Activated CD8-positive, alpha-beta T cell treated with anti-CD3 and anti-CD28 coated beads, Interleukin-2, amount 10 ng/mL, durations not matched to agents 7 days and 5 days (primary cell): ENCODE data around the gene EPN1. TPM values are rescaled to one million over a fixed set of nuclear protein-coding genes. Genes with fewer than 3 reads are reported as not detected.
A peak's percentile ranks its signal among the peaks of the same experiment; 100 is the strongest.

Source experiments
- ATAC-seq: fragments of 150-1000 bp; cut with Tn5 transposase; one replicate; pipeline ENCODE4 v1.10.0; 2021; ENCODE audit warnings: moderate library complexity
- CTCF ChIA-PET: fragments of 350-600 bp; sonication (Branson Sonifier 250); formaldehyde crosslinking; loops from one replicate; lab custom pipeline; 2021; ENCODE audit warnings: antibody characterized with exemption; lab: Charles Lee
- POLR2A ChIA-PET: fragments of 350-600 bp; sonication (Branson Sonifier 250); formaldehyde crosslinking; loops from one replicate; lab custom pipeline; 2021; ENCODE audit warnings: antibody characterized with exemption; lab: Charles Lee
- DNase-seq: peaks from one replicate; pipeline ENCODE4 v3.0.0-alpha.2; 2020
- H3K27ac Mint-ChIP-seq: one replicate; pipeline ENCODE4 v1.8.0; 2021; ENCODE audit warnings: mild to moderate bottlenecking, mixed read lengths
- H3K27me3 Mint-ChIP-seq: one replicate; pipeline ENCODE4 v1.8.0; 2021; ENCODE audit warnings: low read depth, mixed read lengths
- H3K36me3 Mint-ChIP-seq: one replicate; pipeline ENCODE4 v1.8.0; 2021; ENCODE audit warnings: low read depth, mixed read lengths
- H3K4me1 Mint-ChIP-seq: one replicate; pipeline ENCODE4 v1.8.0; 2021; ENCODE audit warnings: low read depth, mixed read lengths
- H3K4me3 Mint-ChIP-seq: one replicate; pipeline ENCODE4 v1.8.0; 2021; ENCODE audit warnings: mild to moderate bottlenecking, mixed read lengths
- H3K9me3 Mint-ChIP-seq: one replicate; pipeline ENCODE4 v1.8.0; 2022; ENCODE audit warnings: mixed read lengths; ENCODE audit not compliant: insufficient read depth
- total RNA-seq, 2 experiments: library from RNA; stranded (reverse); gene quantifications; one replicate each; pipeline ENCODE4 v1.2.3, GENCODE V29; 2021

EPN1 gene
- total RNA-seq, 2 experiments from 2014 or later = 63.6 to 67.0 TPM

DNA sequence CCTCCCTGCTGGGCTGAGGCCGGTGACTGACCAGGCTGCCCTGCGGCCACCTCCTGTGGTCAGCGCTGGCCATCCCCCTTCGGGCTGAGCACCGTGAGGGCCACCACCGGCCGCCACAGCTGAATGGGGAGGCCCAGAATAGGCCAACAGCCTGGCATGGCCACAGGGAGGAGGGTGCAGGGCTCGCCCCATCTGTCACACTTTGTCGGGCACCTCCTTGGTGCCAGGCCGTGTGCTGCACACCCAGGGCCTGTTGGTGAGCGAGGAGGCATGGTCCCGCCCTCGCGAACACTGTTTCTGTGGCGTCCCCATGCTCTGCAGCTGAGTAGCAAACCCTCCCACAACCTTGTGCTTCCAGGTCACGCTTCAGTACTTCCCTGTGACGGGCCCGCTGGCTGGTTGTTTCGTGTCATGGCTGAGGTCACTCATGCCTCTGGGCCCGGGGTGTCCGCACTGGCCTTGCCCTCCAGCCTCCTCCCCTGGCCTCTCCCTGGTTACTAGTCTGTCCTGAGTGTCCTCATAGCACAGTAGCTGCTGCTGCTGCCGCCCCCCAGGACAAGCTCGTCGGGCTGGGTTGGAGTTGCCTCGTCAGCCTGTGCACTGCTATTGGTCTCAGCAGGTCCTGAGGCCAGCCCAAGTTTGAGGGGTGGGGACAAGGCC is 15.2 kb downstream of the EPN1 start:
- POLR2A ChIA-PET = no interaction called here
- Mint-ChIP-seq H3K27me3 (no peaks in the 10 kb centered on the region), H3K4me3 (no peak overlapping the region), H3K4me1 (peaks cover 4% of the 10 kb centered on the region), H3K27ac (no peak overlapping the region), H3K9me3 (no peaks in the 10 kb centered on the region), H3K36me3 (peaks cover 28% of the 10 kb centered on the region)
- CTCF ChIA-PET = no interaction called here
- no peak for ATAC-seq
- no peak for DNase-seq

DNA sequence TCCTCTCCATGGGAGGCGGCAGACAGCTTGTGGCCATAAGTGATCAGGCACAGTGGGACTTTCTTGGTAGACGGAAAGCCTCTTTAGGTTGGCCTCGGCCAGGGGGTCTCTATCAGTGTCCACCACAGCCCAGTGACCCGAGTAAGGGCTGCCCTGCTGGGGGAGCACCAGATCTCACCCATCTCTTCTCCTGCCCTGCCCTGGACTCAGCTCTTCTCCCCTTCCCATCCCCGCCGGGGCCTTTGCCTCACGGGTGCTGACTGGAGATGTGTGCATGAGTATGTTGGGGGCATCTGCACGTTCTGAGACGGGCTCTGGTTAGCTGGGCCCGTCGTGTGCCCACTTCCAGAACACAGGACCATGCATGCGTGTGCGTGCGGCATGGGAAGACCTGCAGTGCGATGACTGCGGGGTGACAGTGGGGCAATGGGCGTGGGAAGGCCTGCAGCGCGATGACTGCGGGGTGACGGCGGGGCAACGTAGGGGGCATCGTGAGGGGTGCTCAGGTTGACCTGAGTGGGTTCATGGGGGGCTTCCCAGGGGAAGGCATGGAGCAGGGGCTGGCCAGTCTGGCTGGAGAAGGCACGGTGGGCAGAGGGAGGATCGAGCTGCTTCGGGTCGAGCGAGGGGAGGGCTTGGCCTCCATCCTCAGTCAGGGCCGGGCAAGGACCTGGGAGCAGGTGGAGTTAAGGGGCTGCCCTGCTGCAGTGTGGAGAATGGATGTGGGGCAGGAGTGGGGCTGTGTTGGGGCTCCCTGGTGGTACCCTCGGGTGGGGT is 15.9 kb downstream of the EPN1 start:
- POLR2A ChIA-PET = no interaction called here
- ATAC-seq = no peak
- Mint-ChIP-seq H3K9me3 (no peaks in the 10 kb centered on the region), H3K36me3 (peaks cover 30% of the 10 kb centered on the region), H3K27ac (no peak overlapping the region), H3K27me3 (no peaks in the 10 kb centered on the region), H3K4me3 (no peak overlapping the region), H3K4me1 (peaks cover 4% of the 10 kb centered on the region)
- DNase-seq = no peak
- CTCF ChIA-PET = no interaction called here

DNA sequence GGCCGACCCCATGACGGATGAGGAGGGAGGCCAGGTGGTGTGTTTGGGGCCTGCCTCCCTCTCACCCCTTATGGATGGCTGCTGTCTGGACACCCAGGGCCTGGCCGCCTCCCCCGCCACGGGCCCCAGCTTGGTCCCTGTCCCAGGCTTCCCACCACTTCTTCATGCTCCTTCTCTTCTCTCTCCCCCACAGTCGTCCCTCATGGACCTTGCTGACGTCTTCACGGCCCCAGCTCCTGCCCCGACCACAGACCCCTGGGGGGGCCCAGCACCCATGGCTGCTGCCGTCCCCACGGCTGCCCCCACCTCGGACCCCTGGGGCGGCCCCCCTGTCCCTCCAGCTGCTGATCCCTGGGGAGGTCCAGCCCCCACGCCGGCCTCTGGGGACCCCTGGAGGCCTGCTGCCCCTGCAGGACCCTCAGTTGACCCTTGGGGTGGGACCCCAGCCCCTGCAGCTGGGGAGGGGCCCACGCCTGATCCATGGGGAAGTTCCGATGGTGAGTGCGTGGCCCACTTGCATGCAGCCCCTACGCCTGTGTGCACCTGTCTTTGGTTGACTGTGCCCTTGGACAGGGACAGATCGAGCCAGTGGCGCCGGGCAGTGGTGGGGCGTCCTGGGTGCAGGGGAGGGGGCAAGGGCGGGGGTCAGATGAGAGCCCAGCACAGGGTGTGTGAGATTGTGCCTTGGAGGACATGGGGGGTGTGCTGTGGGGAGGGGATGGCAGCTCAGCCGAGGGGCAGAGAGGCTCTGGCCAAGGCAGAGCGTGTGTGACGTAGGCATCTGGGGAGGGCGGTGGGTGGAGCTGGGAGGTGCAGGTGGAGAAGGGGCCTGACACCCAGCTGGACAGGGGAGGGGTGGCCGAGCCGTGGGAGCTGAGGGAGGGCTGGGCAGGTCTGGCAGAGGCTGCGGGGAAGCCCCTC is 16.8 kb downstream of the EPN1 start:
- no peak overlapping the region for H3K4me3 Mint-ChIP-seq
- POLR2A ChIA-PET = no interaction called here
- H3K27me3 Mint-ChIP-seq = no peaks in the 10 kb centered on the region
- H3K9me3 Mint-ChIP-seq = no peaks in the 10 kb centered on the region
- ATAC-seq (no peak), DNase-seq (no peak)
- H3K36me3 Mint-ChIP-seq = peaks cover 26% of the 10 kb centered on the region
- peaks cover 4% of the 10 kb centered on the region for H3K4me1 Mint-ChIP-seq
- CTCF ChIA-PET = no interaction called here
- no peak overlapping the region for H3K27ac Mint-ChIP-seq

DNA sequence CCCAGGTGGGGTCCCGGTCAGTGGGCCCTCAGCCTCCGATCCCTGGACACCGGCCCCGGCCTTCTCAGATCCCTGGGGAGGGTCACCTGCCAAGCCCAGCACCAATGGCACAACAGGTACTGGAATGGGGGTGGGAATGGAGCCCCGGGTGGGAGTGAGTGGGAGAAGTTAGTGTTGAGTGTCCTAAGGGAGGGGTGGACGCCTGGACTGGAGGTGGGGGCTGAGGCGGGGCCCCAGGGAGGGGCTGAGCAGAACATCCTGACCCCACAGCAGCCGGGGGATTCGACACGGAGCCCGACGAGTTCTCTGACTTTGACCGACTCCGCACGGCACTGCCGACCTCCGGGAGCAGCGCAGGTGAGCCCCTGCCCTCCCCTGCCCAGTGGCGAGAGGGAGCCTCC is 17.7 kb downstream of the EPN1 start:
- Mint-ChIP-seq H3K27ac (no peak overlapping the region), H3K4me3 (no peak overlapping the region), H3K9me3 (no peaks in the 10 kb centered on the region), H3K4me1 (peaks cover 4% of the 10 kb centered on the region), H3K27me3 (no peaks in the 10 kb centered on the region), H3K36me3 (peaks cover 31% of the 10 kb centered on the region)
- POLR2A ChIA-PET = no interaction called here
- no peak for ATAC-seq
- DNase-seq = no peak
- CTCF ChIA-PET = no interaction called here

DNA sequence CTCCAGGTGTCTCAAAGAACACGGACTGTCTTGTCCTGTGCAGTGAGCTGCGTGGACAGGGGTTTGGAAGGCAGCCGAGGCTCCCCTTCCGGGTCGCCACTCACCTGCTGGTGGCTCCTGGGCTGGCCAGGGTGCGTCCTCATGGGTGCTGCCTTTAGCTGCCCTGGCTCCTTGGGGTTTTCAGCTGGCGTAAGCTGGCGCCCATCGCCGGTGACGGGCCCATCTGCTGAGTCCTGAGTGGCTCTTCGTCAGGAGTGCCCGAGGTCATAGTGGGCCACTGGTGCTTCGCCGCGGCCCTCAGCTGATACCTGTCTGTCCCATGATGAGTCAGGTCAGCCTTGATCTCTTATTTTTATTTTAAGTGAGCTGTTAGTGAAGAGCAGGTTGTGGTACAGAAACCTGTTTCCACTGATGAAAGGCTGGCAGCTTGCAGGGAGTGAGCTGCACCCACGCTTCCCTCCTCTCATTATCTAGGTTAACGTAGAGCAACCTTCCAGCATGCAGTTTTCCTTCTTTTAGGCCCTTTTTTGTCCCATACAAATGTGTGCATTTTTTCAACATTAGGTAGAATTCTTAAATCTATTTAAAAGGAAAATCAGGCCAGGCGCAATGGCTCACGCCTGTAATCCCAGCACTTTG is 18.4 kb downstream of the EPN1 start:
- POLR2A ChIA-PET = no interaction called here
- no peaks in the 10 kb centered on the region for H3K27me3 Mint-ChIP-seq
- H3K4me1 Mint-ChIP-seq = peaks cover 2% of the 10 kb centered on the region
- peak overlapping the region; percentile 39 for H3K27ac Mint-ChIP-seq
- ATAC-seq (no peak), DNase-seq (no peak)
- CTCF ChIA-PET = no interaction called here
- peaks cover 34% of the 10 kb centered on the region for H3K36me3 Mint-ChIP-seq
- H3K4me3 Mint-ChIP-seq = no peak overlapping the region
- no peaks in the 10 kb centered on the region for H3K9me3 Mint-ChIP-seq

DNA sequence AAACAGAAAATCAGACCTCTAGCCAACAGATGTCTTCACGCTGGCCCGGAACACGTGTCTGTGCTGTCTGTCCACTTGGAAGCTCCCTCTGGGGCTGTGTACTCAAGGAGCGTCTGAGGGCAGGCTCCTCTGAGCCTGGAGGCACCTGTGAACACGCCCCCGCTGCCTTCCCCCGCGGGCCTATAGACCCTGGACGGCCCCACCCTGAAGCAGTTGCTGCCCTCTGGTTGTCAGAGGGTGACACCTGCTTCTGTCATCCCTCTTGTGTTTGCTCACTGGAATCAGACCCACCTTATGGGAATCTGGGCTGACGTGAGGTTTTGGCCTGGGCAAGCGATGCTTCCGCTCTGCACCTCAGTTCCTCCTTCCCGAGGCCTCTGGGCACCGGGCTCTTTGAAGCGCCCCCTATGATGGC is 19.2 kb downstream of the EPN1 start:
- H3K4me1 Mint-ChIP-seq = no peaks in the 10 kb centered on the region

DNA sequence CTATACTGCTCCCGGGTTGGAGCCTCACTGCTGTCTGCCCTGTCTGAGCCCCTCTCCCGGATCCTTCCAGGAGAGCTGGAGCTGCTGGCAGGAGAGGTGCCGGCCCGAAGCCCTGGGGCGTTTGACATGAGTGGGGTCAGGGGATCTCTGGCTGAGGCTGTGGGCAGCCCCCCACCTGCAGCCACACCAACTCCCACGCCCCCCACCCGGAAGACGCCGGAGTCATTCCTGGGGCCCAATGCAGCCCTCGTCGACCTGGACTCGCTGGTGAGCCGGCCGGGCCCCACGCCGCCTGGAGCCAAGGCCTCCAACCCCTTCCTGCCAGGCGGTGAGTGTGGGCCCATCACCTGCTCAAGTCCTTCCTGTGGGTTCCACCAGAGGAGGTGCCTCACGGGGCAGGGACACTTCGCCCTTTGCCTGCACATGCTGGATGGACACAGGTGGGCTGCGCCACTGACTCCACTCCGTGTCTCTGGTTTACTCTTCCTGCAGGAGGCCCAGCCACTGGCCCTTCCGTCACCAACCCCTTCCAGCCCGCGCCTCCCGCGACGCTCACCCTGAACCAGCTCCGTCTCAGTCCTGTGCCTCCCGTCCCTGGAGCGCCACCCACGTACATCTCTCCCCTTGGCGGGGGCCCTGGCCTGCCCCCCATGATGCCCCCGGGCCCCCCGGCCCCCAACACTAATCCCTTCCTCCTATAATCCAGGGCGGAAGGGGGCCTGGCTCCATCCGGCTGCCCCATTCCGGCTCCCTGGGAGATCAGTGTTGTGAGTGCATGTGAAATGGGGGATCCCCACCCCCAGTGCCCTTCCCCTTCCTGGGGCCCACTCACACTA is 19.8 kb downstream of the EPN1 start:
- no peak for ATAC-seq
- Mint-ChIP-seq H3K27ac (no peak overlapping the region), H3K4me1 (no peaks in the 10 kb centered on the region), H3K9me3 (no peaks in the 10 kb centered on the region), H3K27me3 (no peaks in the 10 kb centered on the region), H3K4me3 (no peak overlapping the region), H3K36me3 (peaks cover 33% of the 10 kb centered on the region)
- CTCF ChIA-PET = no interaction called here
- DNase-seq = no peak
- POLR2A ChIA-PET = no interaction called here

More for the DNA sequence above, 19.2 kb downstream of the EPN1 start:
- DNase-seq = no peak
- ChIA-PET POLR2A (no interaction called here), CTCF (no interaction called here)
- ATAC-seq = no peak
- Mint-ChIP-seq H3K27me3 (no peaks in the 10 kb centered on the region), H3K36me3 (peaks cover 35% of the 10 kb centered on the region), H3K9me3 (no peaks in the 10 kb centered on the region), H3K27ac (no peak overlapping the region), H3K4me3 (no peak overlapping the region)

DNA sequence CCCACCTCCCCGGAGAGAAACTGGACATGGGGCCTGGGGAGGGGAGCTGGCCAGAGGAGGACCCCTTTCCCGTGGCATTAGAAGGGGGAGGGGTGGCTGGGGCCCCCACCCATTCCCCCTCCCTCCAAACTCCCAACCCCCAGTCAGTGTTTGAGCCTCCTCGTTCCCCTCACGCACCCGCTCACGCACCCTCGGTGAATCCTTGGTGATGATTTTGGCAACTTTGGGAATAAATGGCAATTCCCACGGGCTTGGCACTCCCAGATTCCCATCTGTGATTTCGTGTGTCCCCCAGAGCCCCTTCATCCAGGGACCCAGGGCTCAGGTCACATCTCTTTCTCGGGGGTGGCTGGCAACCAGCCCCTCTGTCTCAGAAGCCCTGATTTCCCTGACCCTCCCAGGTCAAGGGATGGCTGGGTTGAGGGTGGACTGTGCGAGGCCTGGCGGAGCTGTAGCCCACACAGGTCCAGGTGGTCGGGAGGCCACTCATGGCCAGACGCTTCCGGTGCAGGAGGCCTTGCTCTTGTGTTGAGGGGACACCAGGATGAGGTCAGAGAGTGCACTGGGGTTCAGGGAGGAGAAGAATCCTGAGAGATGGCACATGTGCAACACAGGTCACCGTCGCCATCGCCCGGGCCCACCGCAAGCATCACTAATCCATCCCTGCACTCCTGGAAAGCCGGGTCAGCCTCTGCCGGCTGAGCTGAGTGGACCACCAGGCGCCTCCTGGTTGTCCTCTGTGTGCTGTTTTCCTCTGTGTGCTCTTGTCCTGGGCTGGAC is 20.7 kb downstream of the EPN1 start:
- peaks cover 37% of the 10 kb centered on the region for H3K36me3 Mint-ChIP-seq
- H3K4me1 Mint-ChIP-seq = no peaks in the 10 kb centered on the region
- H3K9me3 Mint-ChIP-seq = no peaks in the 10 kb centered on the region
- no peak for ATAC-seq
- DNase-seq = no peak
- no peaks in the 10 kb centered on the region for H3K27me3 Mint-ChIP-seq
- ChIA-PET POLR2A (no interaction called here), CTCF (no interaction called here)
- no peak overlapping the region for H3K4me3 Mint-ChIP-seq
- H3K27ac Mint-ChIP-seq = no peak overlapping the region

DNA sequence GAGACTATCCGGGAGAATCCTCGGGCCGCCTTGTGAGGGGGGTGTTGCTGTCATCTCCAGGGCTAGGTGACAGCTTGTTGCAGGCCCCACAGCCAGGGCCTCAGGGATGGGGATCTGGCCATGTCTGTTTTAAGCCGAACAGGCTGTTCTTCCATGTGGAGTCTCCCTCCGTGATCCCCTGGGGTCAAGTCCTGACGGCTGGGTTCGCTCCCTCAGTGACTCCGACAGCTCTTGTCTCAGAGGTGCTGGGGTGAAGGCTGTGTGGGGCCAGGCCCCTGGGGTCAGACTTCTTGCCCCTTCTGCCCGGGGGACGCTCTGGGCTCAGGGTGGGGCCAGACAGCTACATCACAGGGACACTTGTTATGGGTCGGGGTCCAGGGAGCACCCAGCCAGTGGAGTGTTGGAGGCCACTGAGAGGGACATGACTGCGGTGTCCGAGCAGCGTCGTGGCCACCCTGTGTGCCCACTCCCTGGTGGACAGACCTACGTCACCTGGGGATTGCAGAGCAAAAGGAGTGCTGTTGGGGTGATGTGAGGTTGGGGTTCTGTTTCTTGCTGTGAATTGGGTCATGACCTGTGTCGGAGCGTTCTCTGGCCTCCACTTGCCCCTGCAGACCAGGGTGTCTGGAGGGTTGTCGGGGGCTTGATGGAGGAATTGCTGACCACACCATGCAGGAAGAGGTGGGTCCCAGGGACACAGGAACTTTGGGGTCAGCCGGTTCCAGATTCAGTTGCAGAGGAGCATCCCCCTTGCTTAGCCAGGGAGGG is 21.5 kb downstream of the EPN1 start:
- Mint-ChIP-seq H3K4me1 (no peaks in the 10 kb centered on the region), H3K9me3 (no peaks in the 10 kb centered on the region), H3K27me3 (no peaks in the 10 kb centered on the region), H3K4me3 (no peak overlapping the region), H3K27ac (no peak overlapping the region), H3K36me3 (peaks cover 37% of the 10 kb centered on the region)
- ChIA-PET CTCF (no interaction called here), POLR2A (no interaction called here)
- ATAC-seq = no peak
- DNase-seq = no peak

DNA sequence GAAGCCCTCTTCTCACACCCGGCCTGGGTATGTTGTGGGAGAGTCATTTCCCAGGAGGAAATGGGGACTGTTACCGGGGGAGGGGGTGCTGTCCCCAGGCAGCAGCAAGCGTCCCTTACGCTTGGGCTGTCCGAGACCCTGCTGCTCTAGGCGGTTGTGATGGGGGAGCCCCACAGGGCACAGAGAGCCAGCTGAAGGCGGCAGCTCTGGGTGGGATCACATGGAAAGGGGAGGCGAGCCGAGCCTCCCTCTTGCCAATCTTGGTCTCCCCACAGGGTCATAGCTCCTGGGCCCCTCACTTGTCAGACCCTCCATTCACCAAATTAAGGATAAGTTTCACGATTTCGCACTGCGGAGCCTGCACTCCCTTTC is 22.0 kb downstream of the EPN1 start:
- POLR2A ChIA-PET = no interaction called here
- H3K27ac Mint-ChIP-seq = no peak overlapping the region
- no peak for ATAC-seq
- no peak overlapping the region for H3K4me3 Mint-ChIP-seq
- H3K27me3 Mint-ChIP-seq = no peaks in the 10 kb centered on the region
- DNase-seq = no peak
- peaks cover 37% of the 10 kb centered on the region for H3K36me3 Mint-ChIP-seq
- H3K4me1 Mint-ChIP-seq = no peaks in the 10 kb centered on the region
- CTCF ChIA-PET = no interaction called here
- H3K9me3 Mint-ChIP-seq = no peaks in the 10 kb centered on the region
